ENCODE measurements around the gene RNASE11.
"Not testable (repeated sequence)": the region's sequence is repeated elsewhere in the genome, so short reads cannot be mapped to it uniquely, and the experiment has no call there.

The RNASE11 gene

DNA sequence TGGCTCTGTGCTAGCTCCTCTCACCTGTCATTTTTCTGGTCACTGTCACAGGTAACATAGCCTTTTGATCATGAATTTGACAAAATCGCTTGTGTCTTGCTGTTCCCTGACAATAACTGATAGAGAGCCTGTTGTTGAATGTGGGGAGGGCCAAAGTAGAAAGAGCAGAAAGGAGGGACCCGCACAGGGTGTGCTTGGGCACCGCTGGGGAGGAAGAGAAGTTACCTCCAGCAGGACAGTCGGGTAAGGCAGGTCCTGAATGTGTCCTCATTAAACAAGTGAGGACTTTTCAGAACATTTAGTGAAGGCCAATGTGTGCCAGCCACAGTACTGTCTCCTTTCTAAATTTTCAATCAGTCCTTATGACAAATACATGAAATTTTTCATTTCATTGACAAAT, 3.4 kb upstream of the RNASE11 start, which contains the start of gene RNASE12:
Gene RNASE12, minus strand, starts transcription at position 142 of the 400 bp plus-strand sequence. CDS start 653 bp downstream, outside the sequence.
- no peak within 1 kb of the TSS for H3K27ac ChIP-seq
- DNase-seq (ENCODE audit: low read depth, low spot score) = no peak

DNA sequence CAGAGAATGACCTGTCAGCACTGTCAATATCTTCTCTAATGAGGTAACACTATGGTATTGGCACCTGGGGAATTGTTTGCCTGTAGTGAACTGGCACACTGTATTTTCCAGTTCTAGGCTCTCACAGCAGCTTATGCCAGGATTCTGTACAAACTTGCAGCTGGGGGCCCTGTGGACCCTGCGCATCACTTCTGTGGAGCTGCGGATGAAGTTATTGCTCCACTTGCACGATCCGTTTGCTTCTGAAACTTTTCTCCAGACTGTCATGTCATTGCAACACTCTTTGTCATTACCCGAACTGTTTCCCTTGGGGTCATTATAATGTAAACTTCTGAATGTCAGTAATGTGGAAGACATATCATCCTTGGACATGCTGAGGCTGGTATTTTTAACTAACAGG, 3.9 kb downstream of the RNASE11 start:
- no peak for DNase-seq (ENCODE audit: low read depth, low spot score)
- no peak overlapping the region for H3K27ac ChIP-seq

DNA sequence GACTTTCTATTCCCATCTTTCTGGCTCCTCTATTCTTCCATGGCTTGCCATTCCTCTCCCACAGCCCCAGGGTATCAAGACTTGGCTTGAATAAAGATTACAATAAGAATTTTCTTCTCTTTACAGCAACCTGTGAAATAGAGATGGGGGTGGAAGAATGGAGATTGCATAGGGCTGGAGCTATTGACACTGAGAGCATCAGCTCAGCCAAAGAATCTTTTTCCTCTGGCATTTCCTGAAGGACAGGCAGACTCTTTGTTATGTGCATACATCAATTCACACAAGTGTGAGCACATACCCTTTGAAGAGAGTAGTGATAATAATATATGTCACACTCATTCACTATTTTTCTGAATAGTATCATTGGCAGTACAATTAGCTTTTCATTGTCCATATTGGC, 4.7 kb downstream of the RNASE11 start:
- no peak for DNase-seq (ENCODE audit: low read depth, low spot score)
- no peak overlapping the region for H3K27ac ChIP-seq

DNA sequence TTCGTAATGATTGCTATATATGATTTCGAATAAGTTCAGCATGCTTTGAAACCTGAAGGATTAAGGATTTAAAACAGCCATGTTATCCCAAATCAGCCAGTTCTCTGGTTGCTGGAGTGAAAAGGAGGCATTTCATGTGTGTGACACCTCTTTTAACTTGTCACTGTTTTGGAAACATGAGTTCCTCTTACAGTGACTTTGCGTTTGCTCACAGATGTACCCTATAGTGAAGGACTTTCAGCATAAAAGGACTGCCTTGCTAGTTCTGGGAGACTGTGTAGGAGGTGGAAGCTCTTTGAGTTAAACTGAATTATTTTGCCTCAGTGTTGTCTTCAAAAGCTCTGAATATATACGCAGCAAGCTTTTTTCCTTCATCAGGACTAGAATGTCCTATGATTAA, 7.6 kb downstream of the RNASE11 start:
- DNase-seq (ENCODE audit: low read depth, low spot score) = no peak
- no peak overlapping the region for H3K27ac ChIP-seq

DNA sequence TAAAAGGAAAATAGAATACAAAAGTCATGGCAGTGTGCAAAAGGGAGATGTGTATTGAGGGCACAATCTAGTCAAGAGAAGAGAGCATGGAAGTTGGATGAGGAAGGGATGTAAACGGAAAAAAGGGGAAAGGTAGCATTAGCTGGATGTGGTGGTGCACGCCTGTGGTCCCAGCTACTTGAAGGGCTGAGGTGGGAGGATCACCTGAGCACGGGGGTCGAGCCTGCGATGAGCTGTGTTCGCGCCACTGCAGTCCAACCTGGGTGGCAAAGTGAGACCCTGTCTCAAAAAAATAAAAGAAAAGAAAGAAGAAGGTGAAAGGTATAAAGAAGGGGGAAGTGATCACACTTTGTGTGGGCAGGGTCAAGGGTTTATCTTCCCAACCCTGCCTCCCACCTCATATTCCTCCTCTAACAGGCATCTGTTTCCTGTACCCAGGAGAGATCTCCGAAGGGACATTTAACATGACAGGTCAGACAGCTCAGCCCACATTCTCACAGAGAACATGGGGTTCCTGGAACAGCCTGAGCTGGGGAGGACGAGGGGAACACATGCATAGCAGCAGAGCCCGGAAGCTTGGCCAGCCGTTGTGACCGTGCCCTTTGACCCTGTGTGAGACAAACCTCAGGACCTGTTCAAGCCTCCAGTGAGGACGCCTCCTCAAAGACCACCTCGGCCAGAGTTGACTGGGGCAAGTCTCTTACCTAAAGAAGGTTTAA, 8.9 kb downstream of the RNASE11 start:
- H3K27ac ChIP-seq = no peak overlapping the region
- DNase-seq (ENCODE audit: low read depth, low spot score) = no peak

DNA sequence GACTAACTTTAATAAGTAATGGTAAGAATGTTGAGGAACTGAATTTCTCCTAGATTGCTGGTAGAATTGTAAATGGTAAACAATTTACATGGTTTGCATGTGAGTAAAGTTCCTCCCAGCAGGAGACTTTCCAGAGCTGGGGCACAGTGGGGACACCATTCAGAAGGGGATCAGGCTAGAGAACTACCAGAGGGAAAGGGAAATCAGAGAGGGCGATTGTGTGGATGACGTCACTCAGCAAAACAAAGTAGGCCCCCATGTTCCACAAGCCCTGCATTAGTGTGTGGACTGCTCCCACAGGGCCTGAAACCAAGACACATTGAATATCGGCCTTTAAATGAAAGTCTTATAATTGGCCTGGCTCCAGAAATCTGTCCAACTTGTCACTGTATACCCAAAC, 9.5 kb downstream of the RNASE11 start:
- no peak for DNase-seq (ENCODE audit: low read depth, low spot score)
- H3K27ac ChIP-seq = no peak overlapping the region

DNA sequence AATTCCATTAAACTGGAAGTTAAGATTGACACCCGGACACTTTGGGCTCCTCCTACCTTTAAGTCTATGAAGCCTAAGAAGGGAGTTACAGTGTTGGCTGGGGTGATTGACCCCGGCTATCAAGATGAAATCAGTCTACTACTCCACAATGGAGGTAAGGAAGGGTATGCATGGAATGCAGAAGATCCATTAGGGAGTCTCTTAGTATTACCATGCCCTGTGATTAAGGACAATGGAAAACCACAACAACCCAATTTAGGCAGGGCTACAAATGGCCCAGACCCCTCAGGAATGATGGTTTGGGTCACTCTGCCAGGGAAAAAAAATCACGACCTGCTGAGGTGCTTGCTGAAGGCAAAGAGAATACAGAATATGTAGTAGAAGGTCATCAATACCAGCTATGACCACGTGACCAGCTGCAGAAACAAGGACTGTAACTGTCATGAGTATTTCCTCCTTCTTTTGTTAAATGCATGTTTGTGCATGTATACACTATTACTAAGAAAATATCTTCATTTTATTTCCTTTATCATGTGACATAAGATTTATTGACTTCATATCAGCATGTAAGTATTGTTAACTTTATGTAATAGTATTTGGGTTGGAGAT, 15.3 kb downstream of the RNASE11 start:
- H3K27ac ChIP-seq; DNase-seq (ENCODE audit: low read depth, low spot score): not testable (repeated sequence)

DNA sequence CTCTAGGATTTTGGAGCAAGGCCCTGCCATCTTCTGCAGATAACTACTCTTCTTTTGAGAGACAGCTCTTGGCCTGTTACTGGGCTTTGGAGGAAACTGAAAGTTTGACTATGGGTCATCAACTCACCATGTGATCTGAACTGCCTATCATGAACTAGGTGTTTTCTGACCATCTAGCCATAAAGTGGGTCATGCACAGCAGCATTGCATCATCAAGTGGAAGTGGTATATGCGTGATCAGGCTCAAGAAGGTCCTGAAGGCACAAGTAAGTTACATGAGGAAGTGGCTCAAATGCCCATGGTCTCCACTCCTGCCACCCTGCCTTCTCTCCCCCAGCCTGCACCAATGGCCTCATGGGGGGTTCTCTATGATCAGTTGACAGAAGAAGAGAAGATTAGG, 17.1 kb downstream of the RNASE11 start:
- H3K27ac ChIP-seq; DNase-seq (ENCODE audit: low read depth, low spot score): not testable (repeated sequence)

DNA sequence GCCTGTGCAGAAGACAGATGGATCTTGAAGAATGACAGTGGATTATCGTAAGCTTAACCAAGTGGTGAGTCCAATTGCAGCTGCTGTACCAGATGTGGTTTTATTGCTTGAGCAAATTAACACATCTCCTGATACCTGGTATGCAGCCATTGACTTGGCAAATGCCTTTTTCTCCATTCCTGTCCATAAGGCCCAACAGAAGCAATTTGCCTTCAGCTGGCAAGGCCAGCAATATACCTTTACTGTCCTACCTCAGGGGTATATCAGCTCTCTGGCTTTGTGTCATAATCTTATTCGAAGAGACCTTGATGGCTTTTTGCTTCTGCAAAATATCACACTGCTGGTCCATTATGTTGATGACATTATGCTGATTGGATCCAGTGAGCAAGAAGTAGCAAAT, 17.9 kb downstream of the RNASE11 start:
- not testable (repeated sequence) for DNase-seq (ENCODE audit: low read depth, low spot score); H3K27ac ChIP-seq

DNA sequence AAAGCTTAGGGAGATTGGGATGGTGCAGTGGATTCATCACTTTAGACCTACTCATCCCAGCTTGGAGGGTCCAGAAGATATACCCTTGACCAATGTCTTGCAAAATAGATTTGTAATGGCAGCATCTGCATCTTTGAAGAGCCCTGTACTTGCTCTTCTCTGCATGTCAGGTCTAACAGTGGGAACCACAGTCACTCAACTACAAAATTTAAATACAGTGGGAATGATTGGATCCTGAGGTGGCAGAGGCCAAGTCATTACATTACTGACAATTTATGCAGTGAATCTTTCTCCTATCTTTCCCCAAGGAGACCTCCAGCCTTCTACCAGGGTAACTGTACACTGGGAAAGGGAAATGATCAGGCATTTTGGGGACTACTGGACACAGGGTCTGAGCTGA, 18.7 kb downstream of the RNASE11 start:
- no peak overlapping the region for H3K27ac ChIP-seq
- DNase-seq (ENCODE audit: low read depth, low spot score) = no peak

DNA sequence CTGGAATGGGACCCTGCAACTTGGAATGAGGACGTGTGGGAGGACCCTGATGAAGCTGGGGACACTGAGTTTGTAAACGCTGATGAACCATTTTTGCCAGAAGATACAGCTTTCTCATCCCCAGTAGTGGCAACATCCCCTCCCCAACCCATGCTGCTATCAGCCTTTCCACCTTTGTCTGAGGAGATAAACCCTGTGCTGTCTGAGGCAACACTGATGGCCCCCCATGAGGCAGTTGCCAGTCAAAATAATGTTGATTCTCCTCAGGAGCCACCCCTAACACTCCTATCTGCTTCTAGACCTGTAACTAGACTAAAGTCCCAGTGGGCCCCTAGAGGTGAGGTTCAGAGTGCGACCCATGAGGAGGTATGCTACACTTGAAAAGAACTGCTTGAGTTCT, 19.4 kb downstream of the RNASE11 start:
- DNase-seq (ENCODE audit: low read depth, low spot score) = no peak
- H3K27ac ChIP-seq = no peak overlapping the region

DNA sequence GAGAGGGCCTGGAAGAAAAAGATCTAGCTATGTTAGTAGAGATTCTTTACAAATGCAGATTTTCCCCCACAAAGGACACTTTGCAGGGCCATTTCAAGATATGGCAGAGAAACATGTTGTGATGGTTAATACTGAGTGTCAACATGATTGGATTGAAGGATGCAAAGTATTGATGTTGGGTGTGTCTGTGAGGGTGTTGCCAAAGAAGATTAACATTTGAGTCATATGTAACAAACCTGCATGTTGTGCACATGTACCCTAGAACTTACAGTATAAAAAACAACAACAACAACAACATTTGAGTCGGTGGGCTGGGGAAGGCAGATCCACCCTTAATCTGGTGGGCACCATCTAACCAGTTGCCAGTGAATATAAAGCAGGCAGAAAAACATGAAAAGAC, 20.6 kb downstream of the RNASE11 start:
- DNase-seq (ENCODE audit: low read depth, low spot score); H3K27ac ChIP-seq: not testable (repeated sequence)

DNA sequence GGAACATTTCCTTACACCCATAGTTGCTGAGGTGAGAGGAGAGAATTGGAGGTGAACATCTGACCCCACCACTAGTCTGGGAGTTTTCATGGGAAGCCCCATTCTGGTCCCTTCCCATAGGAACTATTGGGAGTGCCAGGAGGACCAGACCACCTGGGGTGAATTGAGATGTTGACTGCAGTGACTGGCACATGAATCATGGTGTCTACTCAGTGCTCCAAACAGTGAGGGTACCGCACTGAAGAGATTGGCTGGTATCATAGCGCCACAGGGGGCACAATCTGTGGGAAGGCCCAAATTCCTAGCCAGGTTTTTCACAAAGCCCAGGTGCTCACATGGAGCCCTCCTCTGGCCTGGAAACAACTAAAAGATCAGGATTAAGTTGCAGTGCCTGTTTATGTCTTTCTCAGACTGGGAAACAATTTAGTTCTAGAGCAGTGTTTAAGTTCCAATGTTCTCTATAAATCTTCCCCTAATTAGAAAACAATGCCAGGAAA, 23.3 kb downstream of the RNASE11 start:
- H3K27ac ChIP-seq = no peak overlapping the region
- no peak for DNase-seq (ENCODE audit: low read depth, low spot score)

DNA sequence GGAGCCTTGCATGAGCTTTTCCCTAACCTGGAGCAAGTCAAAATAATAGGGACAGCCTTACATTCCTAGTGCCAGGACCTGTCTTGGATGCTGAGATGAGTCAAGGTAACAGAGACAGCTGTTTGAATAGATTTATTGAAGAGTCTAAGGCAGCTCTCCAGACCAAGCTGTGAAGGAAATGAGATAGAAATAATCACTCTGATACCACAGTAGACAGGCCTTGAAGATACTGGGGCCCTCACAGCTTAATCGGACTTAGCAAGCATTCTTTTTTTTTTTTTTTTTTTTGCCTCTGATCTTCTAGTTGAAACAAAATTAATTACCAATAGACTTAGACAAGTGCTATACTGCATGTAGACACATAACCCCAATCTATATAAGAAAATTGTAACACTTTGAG, 23.8 kb downstream of the RNASE11 start:
- no peak for DNase-seq (ENCODE audit: low read depth, low spot score)
- H3K27ac ChIP-seq = no peak overlapping the region

DNA sequence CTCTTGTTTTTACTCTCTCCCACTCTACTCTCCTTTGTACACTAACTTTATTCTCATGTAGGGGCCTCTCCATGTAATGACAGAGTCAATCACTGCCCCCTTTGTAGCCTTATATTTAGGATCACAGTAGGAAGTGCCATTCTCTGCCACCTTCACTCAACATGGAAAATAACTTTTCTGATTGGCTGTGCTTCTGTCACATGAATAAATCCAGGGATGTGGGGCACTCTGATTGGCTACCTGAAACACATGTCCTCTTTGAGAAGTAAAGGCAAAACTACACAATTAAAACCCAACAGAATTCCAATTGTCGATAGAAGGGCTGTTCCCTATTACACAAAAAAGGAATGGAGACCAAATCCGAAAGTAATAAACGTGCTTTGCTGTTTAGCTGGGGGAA, 26.8 kb downstream of the RNASE11 start, which contains the start of gene RNASE9:
Gene RNASE9, minus strand, starts transcription at position 87 of the 400 bp plus-strand sequence.
- no peak within 1 kb of the TSS for H3K27ac ChIP-seq
- no peak for DNase-seq (ENCODE audit: low read depth, low spot score)

DNA sequence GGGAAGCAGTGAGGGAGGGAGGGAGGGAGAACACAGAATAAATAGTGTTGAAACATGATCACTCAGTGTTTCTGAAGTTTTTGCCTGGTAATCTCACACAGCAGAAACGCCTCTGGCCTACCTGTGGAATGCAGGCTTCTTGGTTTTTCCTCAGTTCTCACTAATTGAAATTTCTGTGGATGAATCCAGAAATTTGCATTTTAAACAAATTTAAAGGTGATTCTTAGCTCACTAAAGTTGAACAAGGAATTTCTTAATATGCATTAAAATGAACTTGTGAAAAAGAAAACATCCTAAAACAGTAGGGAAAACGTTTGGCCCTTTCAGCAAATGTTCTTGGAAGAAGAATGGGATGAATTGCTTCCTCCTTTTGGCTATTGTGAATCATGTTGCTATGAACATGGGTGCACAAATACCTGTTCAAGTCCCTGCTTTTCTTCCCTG, 28.3 kb downstream of the RNASE11 start:
- DNase-seq (ENCODE audit: low read depth, low spot score) = no peak

DNA sequence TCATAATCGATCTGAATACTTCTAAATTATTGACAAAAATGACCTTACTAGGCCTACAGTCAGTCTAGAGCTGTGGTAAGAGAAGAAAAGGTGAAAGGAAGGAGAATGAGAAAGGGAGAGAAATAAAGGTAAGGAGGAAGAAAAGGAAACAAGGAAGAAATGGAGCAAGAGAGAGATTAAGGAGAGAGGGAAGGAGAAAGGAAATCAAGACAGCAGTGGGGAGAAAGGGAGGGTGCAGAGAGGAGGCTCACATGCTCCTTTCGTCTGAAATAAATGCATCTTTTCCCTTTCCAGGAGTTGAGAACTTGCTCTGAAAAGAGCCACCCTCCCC, 30.6 kb downstream of the RNASE11 start:
- DNase-seq (ENCODE audit: low read depth, low spot score) = no peak
- no peak overlapping the region for H3K27ac ChIP-seq

More for the DNA sequence above, 28.3 kb downstream of the RNASE11 start:
- no peak overlapping the region for H3K27ac ChIP-seq

DNA sequence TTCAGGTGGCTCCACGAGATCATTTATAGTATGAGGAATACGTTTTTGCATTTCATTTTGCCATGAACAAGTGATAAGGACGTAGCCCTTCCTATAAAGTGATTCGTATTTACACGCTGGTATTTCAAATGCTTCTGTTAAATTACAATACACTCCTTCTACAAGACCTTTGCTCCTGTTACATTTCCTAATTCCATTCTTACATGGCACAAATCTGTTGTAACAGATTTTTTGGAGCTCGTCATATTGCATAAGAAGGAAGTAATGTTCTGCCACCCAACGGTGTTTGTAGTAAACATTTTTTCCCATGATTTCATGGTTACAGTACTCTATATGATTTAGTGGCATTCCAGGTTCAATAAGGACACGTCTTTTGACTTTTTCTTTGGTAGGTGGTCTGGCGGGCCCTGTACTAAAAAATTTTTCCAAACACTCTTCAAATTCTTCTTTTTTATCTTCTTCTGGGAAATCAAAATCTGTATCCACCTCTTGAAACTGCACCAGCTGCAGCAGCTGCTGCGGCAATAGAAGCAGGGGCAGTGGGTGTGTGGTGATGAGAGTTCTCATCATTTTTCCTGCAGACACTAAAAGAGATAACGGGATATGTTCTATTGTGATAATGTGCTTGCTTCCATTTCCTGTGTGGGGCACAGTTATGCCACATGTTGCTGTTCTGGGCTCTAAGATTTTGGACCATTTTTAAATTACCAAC, 31.1 kb downstream of the RNASE11 start:
- no peak for DNase-seq (ENCODE audit: low read depth, low spot score)
- H3K27ac ChIP-seq = no peak overlapping the region

DNA sequence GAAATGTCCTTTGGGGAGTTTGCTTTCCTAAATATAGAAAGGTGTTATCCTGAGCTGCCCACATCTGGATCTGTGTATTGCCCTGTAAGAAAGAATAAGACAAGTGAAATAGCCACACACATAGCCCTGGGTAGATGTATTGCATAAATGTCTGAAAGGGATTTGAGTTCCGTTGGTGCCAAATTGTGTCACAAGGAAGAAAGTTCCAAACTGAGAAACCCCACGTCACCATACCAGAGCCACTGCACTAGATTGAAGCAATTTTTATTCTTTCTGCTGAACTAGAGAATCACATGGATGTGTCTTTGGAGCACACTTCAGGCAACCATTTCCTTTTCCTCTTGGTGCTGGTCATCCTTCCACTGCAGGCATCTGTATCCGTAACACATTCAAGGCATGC, 32.0 kb downstream of the RNASE11 start:
- H3K27ac ChIP-seq = no peak overlapping the region
- no peak for DNase-seq (ENCODE audit: low read depth, low spot score)

DNA sequence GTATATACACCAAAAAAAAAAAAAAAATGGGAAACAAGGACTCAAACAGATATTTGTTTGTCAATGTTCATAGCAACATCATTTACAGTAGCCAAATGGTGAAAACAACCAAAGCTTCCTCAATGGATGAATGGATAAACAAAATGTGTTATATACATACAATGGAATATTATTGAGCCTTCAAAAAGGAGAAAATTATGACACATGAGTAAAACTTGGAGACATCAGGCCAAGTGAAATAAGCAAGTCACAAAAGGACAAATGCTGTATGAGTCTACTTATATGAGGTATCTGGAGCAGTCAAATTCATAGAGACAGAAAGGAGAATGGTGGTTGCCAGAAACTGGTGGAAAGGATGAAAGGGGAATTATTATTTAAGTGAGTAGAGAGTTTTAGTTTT, 34.8 kb downstream of the RNASE11 start:
- H3K27ac ChIP-seq = no peak overlapping the region
- no peak for DNase-seq (ENCODE audit: low read depth, low spot score)

DNA sequence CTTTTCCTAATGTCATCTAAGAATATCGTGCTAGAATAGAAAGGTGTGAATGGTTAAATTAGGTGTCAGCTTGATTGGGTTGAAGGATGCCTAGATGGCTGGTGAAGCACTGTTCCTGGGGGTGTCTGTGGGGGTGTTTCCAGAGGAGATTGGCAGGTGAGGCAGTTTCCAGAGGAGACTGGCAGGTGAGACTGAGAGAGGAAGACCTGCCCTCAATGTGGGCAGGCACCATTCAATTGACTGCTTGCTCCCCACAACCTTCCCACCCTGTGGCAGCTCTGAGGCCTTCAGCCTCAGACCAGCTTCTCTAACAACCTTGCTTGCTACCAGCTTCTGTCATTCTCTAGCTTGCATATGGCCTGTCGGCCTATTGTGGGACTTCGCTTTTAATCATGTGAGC, 36.2 kb downstream of the RNASE11 start:
- H3K27ac ChIP-seq = no peak overlapping the region
- no peak for DNase-seq (ENCODE audit: low read depth, low spot score)

Measured in epithelial cell of prostate (primary cell).